BJ (cell line): ENCODE results near the gene CCDC12. TPM values are rescaled to one million over a fixed set of nuclear protein-coding genes. Genes with fewer than 3 reads are reported as not detected.

Experiments
- CTCF ChIA-PET: fragments of 350-600 bp; formaldehyde crosslinking; extraction: SDS; loops from one replicate; lab custom pipeline; 2021; ENCODE audit warnings: antibody characterized with exemption, inconsistent platforms; lab: Yijun Ruan, JAX
- POLR2A ChIA-PET: fragments of 300-600 bp; sonication (Branson Sonifier 250); formaldehyde crosslinking; extraction: SDS; loops from one replicate; lab custom pipeline; 2021; ENCODE audit warnings: antibody characterized with exemption; lab: Charles Lee
- DNase-seq: peaks from one replicate; pipeline ENCODE4 v3.0.0-alpha.2; 2011; ENCODE audit warnings: low read depth
- H3K27me3 ChIP-seq: 2 replicates; pipeline ENCODE4 v1.6.0; 2011; ENCODE audit warnings: low read length; ENCODE audit not compliant: control insufficient read depth, insufficient read depth
- H3K36me3 ChIP-seq: 2 replicates; pipeline ENCODE4 v1.5.1; 2011; ENCODE audit warnings: low read length; ENCODE audit not compliant: control insufficient read depth, insufficient read depth
- H3K4me3 ChIP-seq: 2 replicates; pipeline ENCODE4 v1.5.1; 2011; ENCODE audit warnings: low read depth, mild to moderate bottlenecking, control low read depth, low read length
- CTCF ChIP-seq: IDR thresholded peaks from 2 replicates; pipeline ENCODE4 v1.5.1; 2011; ENCODE audit warnings: low read depth, mild to moderate bottlenecking, control low read depth, inconsistent platforms, low read length, moderate library complexity; ENCODE audit not compliant: insufficient read depth
- polyA plus RNA-seq: library from polyadenylated mRNA; depleted of rRNA; stranded (reverse); fragments of >200 nt; gene quantifications from 2 replicates; pipeline ENCODE4 v1.2.3, GENCODE V29; 2011

CCDC12 gene
- polyA plus RNA-seq, 1 experiment, result 20.8 TPM

DNA sequence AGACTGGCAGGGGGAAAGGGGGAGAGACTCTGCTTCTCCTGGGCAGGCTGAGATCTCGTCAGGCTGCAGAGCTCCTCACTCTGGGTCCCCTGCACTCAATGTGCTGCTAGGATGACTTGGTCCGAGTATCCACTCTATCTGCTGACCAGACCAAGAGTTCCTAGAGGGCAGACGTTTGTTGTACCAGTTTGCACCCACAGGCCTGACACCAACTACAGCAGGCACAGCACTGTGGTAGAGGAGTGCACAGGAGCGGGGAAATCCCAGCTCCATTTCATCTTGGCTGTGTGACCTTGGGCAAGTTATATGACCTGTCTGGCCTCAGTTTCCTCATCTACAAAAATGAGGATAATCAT is 29.0 kb downstream of the CCDC12 start:
- Histone ChIP-seq H3K4me3 (no peak overlapping the region), H3K36me3 (peaks cover 1% of the 10 kb centered on the region), H3K27me3 (no peaks in the 10 kb centered on the region)
- ChIA-PET POLR2A (no interaction called here), CTCF (interaction anchor here (0.7 to 2.4 kb wide), 2 partner anchors 12 to 242 kb away, joined by 3 to 10 read pairs; no protein-coding TSS in a partner anchor)
- no peak for TF ChIP-seq CTCF
- DNase-seq, result no peak

DNA sequence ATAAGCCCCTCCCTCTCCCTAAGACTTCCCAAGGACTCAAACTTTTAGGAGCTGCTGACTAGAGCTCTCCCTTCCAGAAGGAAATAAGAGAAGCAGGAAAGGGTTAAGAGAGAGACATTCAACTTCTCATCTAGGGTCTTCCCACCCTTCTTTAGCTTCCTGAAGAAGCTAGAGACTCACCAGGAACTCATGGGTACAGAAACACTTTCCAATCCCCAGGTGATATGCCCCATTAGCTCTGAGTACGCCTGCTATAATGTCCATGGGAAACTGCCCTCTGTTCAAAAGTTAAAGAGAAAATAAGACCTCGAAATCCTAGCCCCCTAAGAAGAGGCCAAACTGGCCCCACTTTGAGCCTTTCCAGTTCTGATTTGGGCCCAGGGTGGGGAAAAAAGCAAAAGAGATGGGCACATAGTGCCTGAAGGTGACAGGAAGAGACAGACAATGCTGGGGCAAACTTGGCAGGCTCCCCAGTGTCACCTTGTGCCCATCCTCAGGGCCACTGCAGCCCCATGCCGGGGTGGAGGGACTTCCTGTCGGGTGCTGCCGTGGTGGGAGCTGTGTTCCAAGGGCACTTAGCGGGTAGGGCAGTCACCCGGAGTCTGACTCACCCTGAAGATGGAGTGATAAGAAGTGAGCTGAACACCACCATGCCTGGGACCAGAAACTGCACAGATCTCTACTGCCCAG is 29.5 kb downstream of the CCDC12 start:
- Histone ChIP-seq H3K4me3 (no peak overlapping the region), H3K27me3 (no peaks in the 10 kb centered on the region), H3K36me3 (peaks cover 1% of the 10 kb centered on the region)
- ChIA-PET POLR2A (no interaction called here), CTCF (interaction anchor here (0.7 to 2.4 kb wide), 2 partner anchors 11 to 242 kb away, joined by 3 to 10 read pairs; no protein-coding TSS in a partner anchor)
- DNase-seq, result no peak
- no peak for TF ChIP-seq CTCF

GRCh38 chr3:46946416-46946815 is 30.1 kb downstream of the CCDC12 start:
- no peak overlapping the region for H3K4me3 ChIP-seq
- CTCF ChIA-PET, result no interaction called here
- POLR2A ChIA-PET, result no interaction called here
- TF ChIP-seq CTCF, result no peak
- no peaks in the 10 kb centered on the region for H3K27me3 ChIP-seq
- no peak for DNase-seq
- H3K36me3 ChIP-seq, result peaks cover 2% of the 10 kb centered on the region

DNA sequence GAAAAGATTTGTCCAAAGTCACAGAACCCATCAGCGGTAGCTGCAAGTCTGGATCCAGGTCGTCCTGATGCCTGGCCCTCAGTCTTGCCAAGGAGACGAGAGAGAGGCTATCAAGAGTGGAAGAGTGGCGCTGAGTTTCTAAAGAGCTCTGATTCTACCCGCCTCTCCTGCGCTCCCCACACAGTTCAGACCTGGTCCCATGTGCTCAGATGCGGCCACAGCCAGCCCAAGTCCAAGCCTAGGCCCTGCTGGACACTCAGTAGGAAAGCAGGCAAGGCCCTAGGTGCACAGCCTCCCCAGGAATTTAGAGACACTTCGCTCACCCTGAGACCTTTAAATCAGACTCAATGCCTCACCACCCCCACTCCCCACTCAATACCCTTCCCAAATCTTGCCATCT is 32.4 kb downstream of the CCDC12 start:
- Histone ChIP-seq H3K4me3 (no peak overlapping the region), H3K36me3 (peaks cover 12% of the 10 kb centered on the region), H3K27me3 (no peaks in the 10 kb centered on the region)
- CTCF ChIA-PET, result interaction anchor here (0.8 to 1.4 kb wide), 4 partner anchors 9 to 248 kb away, joined by 3 to 7 read pairs (median 3); no protein-coding TSS in a partner anchor
- DNase-seq, result no peak
- no peak for TF ChIP-seq CTCF
- POLR2A ChIA-PET, result no interaction called here

- H3K36me3 ChIP-seq, result peaks cover 12% of the 10 kb centered on the region
- H3K4me3 ChIP-seq, result no peak overlapping the region
- CTCF ChIA-PET, result interaction anchor here (0.8 to 1.4 kb wide), 3 partner anchors 8 to 20 kb away, joined by 3 to 7 read pairs (median 3); no protein-coding TSS in a partner anchor
- no peak for TF ChIP-seq CTCF
- no peaks in the 10 kb centered on the region for H3K27me3 ChIP-seq
- POLR2A ChIA-PET, result no interaction called here
- no peak for DNase-seq
These were observed 33.0 kb downstream of the CCDC12 start for GRCh38 chr3:46943237-46944187.
